ENCODE measurements around the gene DAND5.
"Not testable (repeated sequence)": the region's sequence is repeated elsewhere in the genome, so short reads cannot be mapped to it uniquely, and the experiment has no call there.

DAND5 gene

DNA sequence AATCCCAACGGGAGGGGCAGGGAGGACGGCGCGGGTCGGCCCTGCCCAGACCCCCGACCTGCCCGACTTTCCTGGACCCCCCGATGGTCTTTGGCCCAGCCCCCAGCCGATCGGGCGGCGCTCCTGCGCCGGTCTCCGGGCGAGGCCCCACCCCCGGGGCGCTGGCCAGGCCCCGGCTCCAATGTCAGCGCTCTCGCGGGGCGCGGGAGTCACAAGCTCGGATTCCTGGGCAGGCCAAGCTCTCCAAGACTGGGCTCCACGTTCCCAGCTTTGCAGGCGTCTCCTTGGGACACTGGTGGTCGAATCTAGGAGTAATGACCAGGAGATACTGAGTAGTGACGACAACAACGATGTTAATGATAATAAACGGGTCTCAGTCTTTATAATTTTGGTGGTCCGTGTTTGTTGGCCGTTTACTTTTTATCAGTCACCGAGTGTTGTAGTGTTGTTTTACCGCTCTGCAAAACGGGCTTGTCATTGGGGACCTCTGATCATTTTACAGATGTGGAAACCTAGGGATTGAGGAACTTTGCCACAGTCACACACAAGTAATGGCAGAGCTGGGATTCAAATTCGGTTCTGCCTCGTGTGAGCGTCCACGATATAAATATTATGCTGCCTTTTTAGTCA lies 23.2 kb upstream of the DAND5 start:
- DNase-seq (ENCODE audit: low read depth): no peak

DNA sequence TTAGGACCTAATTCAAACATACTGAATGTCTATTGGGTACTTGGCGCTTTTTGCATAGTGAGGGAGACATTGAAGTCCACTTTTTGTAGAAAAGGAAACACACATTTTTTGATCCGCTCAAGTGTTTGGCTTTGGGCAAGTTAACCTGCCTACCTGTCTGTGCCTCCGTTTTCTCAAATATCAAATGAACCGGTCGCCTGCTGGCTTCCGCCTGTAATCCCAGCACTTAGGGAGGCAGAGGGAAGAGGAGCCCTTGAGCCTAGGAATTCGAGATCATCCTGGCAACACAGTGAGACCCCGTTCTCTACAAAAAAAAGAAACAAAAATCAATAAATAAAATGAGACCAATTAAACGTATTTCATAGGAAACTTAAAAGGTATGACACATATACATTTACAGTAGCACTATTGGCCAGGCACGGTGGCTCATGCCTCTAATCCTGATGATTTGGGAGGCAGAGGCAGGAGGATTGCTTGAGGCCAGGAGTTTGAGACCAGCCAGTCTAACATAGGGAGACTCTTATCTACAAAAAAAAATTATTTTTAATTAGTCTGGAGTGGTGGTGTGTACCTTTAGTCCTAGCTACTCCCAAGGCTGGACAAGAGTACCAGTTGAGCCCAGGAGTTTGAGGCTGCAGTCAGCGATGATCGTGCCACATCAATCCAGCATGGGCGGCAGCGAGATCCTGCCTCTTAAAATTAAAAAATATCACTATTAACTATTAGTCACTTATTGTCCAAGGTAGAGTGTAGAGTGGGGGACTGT lies 22.5 kb upstream of the DAND5 start:
- no peak for DNase-seq (ENCODE audit: low read depth)

DNA sequence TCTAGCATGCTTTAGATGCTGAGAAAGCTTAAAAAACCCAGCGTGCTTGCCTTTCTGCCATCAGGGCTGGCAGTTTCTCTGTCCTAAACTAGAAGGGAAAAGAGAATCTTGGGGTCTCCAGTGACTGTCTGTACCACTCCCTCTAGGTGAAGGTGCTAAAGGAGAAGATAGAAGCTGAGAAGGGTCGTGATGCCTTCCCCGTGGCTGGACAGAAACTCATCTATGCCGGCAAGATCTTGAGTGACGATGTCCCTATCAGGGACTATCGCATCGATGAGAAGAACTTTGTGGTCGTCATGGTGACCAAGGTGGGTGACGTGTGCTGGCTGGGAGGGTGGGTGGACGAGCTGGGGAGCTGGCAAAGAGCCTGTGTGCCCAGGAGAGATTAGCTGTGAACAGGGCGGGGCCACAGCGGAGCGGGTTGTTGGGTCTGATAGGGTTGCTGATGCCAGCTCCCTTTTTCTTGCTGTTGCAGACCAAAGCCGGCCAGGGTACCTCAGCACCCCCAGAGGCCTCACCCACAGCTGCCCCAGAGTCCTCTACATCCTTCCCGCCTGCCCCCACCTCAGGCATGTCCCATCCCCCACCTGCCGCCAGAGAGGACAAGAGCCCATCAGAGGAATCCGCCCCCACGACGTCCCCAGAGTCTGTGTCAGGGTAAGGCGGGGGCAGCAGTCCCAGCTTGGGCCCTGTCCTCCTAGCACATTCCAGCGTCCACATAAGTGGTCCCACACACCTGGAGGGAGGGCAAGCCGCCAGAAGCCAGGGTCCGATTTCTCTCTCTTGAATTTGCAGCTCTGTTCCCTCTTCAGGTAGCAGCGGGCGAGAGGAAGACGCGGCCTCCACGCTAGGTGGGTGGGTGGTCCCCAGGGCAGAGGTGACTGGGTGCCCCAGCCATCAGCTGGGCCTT lies 21.4 kb upstream of the DAND5 start:
- DNase-seq (ENCODE audit: low read depth): no peak

DNA sequence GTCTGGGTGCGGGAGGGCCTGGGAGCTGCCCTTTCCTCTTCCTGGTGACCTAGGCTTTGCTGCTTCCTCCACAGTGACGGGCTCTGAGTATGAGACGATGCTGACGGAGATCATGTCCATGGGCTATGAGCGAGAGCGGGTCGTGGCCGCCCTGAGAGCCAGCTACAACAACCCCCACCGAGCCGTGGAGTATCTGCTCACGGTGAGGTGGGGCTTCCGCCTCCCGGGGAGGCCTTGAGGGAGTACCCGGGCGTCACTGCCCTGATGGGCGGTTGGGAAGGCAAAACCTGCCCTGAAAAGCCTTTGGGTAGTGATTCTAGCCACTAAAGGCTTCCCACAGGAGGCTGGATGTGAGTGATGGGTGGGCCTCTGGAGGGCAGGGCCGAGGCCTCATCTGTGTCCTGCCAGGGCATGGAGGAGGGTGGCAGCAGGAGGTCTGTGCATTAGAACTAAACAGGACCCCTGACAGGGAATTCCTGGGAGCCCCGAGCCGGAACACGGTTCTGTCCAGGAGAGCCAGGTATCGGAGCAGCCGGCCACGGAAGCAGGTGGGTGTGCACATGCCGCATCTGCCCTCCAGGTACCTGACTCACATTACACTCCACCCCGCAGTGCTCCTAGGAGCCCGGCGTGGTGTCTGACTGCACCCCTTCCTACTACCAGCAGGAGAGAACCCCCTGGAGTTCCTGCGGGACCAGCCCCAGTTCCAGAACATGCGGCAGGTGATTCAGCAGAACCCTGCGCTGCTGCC lies 20.6 kb upstream of the DAND5 start:
- no peak for DNase-seq (ENCODE audit: low read depth)

DNA sequence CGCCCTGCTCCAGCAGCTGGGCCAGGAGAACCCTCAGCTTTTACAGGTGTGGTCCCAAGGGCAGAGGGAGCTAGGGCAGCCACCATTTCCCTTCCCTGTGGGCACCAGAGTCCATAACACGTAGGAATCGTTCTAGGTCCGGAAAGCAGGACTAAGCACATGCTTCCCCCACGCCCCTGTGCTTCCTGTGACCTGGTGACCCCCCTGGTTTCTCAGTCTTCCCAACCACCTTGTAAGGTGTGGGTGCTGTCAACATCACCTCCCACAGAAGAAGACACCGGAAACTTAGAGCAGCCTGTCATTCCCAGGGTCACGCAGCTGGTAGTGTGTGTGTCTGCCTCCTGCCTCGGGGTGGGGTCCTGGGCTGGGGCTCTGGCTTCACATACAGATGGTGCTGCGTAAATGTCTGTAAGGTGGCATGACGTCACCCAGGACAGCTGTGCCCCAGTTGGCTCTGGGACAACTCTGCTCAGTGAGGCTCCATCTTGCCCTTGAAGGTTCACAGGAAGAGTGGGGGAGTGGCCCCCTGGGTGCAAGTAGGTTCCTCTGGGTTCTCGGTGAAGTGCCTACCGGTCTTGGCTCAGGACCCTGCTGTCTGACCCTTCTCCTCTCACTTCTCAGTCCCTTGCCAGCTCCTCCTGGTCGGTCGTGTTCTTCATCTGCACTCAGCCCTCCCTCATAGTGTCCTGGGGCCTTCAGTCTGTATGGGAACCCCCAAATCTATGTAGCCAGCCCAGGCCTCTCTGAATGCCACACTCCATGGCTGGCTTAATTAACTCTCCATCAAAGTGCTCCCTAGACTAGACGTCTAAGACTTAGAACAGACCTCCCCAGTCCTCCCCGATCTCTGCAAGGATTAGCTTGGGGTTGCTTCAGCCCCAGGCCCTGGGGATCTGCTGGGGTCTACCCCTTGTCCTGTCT lies 19.8 kb upstream of the DAND5 start:
- DNase-seq (ENCODE audit: low read depth): no peak

DNA sequence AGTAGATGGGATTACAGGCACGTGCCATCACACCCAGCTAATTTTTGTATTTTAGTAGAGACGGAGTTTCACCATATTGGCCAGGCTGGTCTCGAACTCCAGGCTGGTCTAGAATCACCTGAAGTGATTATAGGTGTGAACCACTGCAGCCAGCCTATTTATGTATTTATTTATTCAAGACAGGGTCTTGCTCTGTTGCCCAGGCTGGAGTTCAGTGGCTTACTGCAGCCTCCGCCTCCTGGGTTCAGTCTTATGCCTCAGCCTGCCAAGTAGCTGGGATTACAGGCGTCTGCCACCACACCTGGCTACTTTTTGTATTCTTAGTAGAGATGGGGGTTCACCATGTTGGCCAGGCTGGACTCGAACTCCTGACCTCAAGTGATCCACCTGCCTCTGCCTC lies 17.3 kb upstream of the DAND5 start:
- DNase-seq (ENCODE audit: low read depth): not testable (repeated sequence)

DNA sequence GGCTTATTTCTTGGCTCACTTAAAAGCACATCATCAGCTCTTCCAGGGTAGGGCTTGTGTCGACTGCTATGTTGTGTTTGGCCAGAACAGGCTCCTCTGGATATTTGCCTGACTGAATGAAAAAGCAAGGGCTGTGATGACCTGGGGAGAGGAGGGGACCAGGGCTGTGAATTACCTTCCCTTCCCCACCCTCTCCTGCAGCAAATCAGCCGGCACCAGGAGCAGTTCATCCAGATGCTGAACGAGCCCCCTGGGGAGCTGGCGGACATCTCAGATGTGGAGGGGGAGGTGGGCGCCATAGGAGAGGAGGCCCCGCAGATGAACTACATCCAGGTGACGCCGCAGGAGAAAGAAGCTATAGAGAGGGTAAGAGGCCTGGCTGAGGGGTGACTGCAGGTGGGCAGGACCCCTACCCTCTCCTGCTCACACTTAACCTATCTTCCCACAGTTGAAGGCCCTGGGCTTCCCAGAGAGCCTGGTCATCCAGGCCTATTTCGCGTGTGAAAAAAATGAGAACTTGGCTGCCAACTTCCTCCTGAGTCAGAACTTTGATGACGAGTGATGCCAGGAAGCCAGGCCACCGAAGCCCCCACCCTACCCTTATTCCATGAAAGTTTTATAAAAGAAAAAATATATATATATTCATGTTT lies 16.8 kb upstream of the DAND5 start:
- no peak for DNase-seq (ENCODE audit: low read depth)

DNA sequence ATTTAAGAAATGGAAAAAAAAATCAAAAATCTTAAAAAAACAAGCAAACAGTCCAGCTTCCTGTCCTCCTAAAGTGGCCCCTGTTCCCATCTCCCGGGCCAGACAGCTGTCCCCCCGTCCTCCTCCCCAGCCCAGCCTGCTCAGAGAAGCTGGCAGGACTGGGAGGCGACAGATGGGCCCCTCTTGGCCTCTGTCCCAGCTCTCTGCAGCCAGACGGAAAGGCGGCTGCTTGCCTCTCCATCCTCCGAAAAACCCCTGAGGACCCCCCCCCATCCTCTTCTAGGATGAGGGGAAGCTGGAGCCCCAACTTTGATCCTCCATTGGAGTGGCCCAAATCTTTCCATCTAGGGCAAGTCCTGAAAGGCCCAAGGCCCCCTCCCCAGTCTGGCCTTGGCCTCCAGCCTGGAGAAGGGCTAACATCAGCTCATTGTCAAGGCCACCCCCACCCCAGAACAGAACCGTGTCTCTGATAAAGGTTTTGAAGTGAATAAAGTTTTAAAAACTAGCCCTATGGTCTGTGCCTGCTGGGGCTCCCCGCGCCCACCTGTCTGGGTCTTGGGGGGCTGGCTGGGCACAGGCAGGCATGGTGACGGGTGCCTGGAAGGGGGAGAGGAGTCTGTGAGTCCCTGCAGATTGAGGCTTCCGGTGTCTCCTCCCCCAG lies 16.1 kb upstream of the DAND5 start:
- DNase-seq (ENCODE audit: low read depth): no peak

DNA sequence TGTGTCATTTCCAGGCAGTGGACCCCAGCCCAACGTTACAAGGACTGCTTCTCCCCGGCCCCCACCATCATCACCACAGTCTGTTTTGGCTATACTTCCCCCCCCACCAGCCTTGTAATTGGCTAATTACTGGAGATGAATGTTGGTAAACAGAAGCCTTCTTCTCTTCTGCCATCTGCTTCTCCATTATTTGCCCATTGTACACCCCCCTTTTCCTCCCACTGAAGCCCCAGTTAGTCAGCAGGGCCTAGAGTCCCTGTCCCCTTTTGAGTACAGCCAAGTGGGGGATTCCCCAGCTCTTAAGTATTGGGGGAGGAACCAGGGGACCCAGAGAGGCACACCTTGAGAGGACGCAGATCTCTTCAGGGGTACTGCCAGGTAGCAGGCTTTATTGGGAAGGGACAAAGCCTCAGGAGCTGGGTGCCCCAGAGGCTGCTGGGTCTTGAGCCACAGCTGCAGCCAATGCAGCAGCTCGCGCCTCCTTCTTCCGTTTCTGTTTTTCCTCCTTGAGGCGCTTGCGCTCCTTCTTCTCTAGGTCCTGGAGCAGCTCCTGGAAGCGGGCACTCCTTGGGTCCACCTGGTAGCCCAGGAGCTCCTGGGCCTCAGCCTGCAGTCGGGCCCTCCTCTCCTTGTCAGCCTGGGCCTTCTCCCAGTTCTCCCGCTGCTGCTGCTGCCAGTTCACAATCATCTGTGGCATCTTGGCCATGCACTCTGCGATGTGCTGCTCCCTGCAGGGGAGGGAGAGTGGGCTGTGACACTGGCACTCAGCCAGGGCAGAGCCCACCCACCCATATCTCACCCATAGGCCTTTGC lies 15.4 kb upstream of the DAND5 start:
- DNase-seq (ENCODE audit: low read depth): no peak

DNA sequence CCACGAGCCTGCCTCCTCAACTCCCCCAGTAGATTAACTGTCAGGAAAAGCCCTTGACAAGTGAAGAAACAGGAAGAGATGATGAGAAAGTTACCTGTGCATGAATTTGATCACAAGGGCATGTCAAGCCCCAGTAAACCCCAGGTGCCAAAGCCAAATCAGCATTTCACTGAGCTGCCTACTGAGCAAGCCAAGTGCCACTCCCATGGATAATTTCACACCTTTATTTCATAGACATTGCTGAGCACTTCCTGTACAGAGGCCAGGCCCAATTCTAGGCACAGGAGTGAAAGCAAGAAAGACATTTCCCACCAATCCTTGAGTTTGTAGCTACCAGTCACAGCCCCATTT lies 14.8 kb upstream of the DAND5 start:
- DNase-seq (ENCODE audit: low read depth): no peak

DNA sequence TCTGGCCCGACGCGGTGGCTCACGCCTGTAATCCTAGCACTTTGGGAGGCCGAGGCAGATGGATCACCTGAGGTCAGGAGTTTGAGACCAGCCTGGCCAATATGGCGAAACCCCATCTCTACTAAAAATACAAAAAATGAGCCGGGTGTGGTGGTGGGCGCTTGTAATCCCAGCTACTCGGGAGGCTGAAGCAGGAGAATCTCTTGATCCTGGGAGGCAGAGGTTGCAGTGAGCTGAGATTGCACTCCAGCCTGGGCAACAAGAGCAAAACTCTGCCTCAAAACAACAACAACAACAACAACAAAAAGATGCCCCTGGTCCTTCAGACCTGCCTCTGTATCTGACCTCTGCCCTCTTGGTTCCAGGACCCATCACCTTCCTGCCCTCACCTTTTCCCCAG lies 13.8 kb upstream of the DAND5 start:
- DNase-seq (ENCODE audit: low read depth): not testable (repeated sequence)

DNA sequence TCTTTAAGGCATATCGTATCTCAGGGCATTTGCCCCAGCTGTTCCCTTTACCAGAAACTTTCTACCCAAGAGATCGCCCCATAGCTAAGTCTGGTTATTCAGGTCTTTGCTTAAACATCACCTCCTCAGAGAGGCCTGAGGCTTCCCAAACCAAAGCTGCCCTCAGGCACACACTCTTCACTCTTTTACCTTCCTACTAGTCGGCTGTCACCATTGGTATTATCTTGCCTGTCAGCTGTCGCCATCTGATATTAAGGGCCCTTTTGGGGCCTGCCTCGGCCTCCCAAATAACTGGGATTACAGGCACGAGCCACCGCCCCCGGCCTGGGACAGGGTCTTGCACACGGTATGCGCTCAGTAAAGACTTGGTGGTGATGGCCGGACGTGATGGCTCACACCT lies 13.4 kb upstream of the DAND5 start:
- DNase-seq (ENCODE audit: low read depth): no peak

DNA sequence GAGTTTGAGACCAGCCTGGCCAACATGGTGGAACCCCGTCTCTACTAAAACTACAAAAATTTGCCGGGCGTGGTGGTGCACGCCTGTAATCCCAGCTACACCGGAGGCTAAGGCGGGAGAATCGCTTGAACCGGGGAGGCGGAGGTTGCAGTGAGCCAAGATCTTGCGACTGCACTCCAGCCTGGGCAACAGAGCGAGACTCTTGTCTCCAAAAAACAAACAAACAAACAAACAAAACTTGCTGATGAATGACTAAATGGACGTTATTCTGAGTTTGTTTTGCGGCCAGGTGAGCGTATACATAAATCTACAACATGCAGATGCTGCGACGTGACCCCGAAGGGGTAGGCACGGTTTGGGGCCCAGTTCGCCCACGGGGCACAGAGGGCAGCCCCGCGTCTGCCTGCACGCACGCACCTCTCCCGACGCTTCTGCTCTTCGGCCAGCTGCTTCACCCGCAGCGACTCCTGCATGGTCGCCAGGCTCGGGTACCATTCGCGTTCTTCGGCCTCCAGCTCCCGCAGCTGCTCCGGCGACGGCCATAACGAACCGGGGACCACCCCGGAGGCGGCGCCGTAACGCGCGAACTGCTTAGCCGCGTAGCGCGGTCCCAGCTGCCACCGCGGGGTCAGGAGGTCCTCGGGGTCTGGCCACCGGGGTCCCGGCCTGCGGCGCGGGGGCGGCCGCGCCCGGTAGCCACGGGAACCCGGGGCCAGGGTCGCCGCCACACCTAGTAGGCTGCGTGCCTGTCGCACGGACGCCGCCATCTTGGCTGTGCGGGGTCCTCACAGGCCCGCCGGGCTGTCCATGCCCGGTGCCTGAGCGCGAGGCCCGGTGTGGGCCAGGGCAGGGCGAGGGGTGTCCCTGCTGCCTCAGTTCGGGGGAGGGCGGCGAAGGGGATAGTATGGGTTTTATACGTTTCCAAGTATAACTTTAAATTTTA lies 12.7 kb upstream of the DAND5 start, which contains the start of gene GADD45GIP1:
TSS of gene GADD45GIP1 (minus strand) at position 778 of the 943 bp plus-strand sequence. CDS start at position 767, 11 bp downstream.
- peak; percentile 75 for DNase-seq (ENCODE audit: low read depth)

DNA sequence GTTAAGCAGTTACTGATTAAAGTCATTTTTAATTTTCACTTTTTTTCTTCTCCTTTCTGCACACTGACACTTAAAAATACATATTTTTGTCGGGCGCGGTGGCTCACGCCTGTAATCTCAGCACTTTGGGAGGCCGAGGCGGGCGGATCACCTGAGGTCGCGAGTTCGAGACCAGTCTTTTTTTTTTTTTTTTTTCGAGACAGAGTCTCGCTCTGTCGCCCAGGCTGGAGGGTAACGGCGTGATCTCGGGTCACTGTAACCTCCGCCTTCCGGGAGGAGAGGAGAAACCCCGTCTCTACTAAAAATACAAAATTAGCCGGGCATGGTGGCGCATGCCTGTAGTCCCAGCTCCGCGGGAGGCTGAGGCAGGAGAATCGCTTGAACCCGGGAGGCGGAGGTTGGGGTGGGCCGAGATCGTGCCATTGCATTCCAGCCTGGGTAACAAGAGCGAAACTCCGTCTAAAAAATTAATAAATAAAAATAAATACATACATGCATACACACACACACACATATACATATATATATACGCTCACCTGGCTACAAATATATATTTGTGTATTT lies 11.9 kb upstream of the DAND5 start:
- not testable (repeated sequence) for DNase-seq (ENCODE audit: low read depth)

DNA sequence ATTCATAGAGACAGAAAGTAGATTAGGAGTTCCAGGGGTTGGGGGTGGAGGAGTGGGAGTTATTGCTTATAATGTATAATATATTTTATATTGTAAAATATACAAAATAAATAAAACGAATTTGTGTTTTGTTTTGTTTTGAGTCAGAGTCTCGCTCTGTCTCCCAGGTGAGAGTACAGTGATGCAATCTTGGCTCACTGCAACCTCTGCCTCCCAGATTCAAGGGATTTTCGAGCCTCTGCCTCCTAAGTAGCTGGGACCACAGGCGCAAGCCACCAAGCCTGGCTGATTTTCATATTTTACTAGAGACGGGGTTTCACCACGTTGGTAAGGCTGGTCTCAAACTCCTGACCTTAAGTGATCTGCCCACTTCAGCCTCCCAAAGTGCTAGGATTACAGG lies 9.9 kb upstream of the DAND5 start:
- no peak for DNase-seq (ENCODE audit: low read depth)

DNA sequence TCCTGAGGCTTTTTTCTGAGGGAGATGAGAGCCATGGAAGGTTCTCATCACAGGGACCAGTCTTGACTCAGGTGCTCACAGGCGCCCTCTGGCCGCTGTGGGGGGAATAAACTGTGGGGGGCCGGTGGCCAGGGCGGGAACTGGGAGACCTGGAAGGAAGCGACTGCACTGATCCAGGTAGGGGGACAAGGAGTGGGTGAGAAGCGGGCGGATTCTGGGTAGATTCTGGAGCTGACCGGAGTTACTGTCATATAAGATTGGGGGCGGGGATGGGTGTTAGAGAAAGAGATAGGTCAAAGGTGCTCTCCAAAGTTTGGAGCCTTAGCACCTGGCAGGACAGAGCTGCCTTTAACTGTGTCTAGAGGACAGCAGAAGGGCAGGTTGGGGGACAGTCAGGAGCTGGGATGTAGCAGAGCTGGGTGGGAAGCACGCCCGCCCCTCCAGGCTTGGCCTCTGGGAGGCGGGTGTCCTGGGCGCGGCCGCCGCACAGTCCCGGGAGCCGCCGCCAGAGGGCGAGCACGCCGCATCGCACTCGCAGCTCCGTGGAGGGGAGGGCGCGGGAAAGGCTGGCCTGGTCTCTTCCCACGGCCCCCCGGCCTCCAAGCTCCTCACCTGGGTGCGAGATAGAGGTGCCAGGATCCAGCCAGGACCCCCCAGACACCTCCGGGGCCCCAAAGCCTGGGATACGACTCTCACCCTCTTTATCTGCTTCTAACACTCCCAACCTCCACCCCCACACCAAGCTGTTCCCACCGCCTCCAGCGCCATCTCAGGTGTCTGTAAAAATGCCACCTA lies 4.2 kb upstream of the DAND5 start:
- DNase-seq (ENCODE audit: low read depth): peak; percentile 77

DNA sequence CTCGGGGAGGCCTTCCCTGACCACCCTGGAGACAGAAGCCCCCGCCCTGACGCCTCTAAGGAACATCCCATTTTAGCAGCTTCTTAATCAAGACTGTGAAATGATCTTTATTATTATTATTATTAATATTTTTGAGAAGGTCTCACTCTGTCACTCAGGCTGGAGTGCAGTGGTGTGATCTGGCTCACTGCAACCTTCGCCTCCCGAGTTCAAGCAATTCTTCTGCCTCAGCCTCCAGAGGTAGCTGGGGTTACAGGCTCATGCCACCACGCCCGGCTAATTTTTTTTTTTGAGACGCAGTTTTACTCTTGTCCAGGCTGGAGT lies 3.6 kb upstream of the DAND5 start:
- no peak for DNase-seq (ENCODE audit: low read depth)

All from activated T-cell treated with anti-CD3 and anti-CD28 coated beads for 1 hour (primary cell).